HUES64 (cell line): ENCODE results near the gene PEX11B.

Source experiments
- H3K27ac ChIP-seq: 2 replicates; pipeline ENCODE4 v1.7.0; 2013; ENCODE audit warnings: low read depth, low read length, inconsistent platforms
- H3K27me3 ChIP-seq: 2 replicates; pipeline ENCODE4 v1.6.1; 2013; ENCODE audit warnings: mild to moderate bottlenecking, low read length; ENCODE audit not compliant: insufficient read depth
- H3K36me3 ChIP-seq: 2 replicates; pipeline ENCODE4 v1.6.1; 2013; ENCODE audit warnings: mild to moderate bottlenecking, low read length; ENCODE audit not compliant: insufficient read depth
- H3K4me1 ChIP-seq: 2 replicates; pipeline ENCODE4 v1.6.1; 2013; ENCODE audit warnings: mild to moderate bottlenecking, low read length, moderate library complexity; ENCODE audit not compliant: insufficient read depth
- H3K4me3 ChIP-seq: 2 replicates; pipeline ENCODE4 v1.5.1; 2013; ENCODE audit warnings: mild to moderate bottlenecking, low read length, moderate library complexity
- H3K9ac ChIP-seq: 2 replicates; pipeline ENCODE4 v1.6.1; 2013; ENCODE audit warnings: mild to moderate bottlenecking, low read depth, low read length
- H3K9me3 ChIP-seq: 2 replicates; pipeline ENCODE4 v1.6.1; 2013; ENCODE audit warnings: low read depth, low read length; ENCODE audit not compliant: insufficient read depth
- WGBS: fragments of 150-250, 120-280 bp; methylation state at CpG from one replicate; pipeline ENCODE4 v1.1.7; 2013; ENCODE audit warnings: missing lambda C conversion rate; 5-methylcytosine and 5-hydroxymethylcytosine counted together

The PEX11B gene

DNA sequence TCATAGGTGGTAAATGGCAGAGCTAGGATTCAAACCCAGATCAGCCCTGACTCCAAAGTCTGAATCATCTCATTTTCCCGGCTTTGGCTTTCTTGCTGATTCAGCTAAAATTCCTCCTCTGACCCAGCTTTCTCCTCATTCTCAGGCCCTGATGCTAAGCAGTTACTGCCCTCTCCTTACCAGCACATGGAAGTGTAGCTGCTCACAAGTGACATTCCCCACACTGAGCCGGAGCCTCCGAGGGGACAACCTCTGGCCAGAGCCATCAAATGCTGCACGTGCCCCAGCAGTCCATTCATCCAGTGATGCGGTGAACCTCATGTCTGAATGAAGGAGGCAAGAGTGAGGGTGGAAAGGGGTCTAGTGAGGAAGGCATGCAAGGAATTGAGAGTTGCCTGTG, 19.8 kb downstream of the PEX11B start:
- 90% methylated on average over 5 of the region's 5 CpGs for WGBS

GRCh38 chr1:145897969-145898368, 20.5 kb downstream of the PEX11B start:
- Histone ChIP-seq H3K4me3 (no peak overlapping the region), H3K4me1 (no peaks in the 10 kb centered on the region), H3K36me3 (no peaks in the 10 kb centered on the region), H3K27me3 (no peaks in the 10 kb centered on the region), H3K9ac (no peak overlapping the region), H3K27ac (no peak overlapping the region), H3K9me3 (no peaks in the 10 kb centered on the region)
- WGBS, result 94% methylated on average over 1 of the region's 1 CpG

More for the DNA sequence above, 19.8 kb downstream of the PEX11B start:
- Histone ChIP-seq H3K27ac (no peak overlapping the region), H3K27me3 (no peaks in the 10 kb centered on the region), H3K36me3 (no peaks in the 10 kb centered on the region), H3K9me3 (no peaks in the 10 kb centered on the region), H3K4me1 (no peaks in the 10 kb centered on the region), H3K4me3 (no peak overlapping the region), H3K9ac (no peak overlapping the region)

DNA sequence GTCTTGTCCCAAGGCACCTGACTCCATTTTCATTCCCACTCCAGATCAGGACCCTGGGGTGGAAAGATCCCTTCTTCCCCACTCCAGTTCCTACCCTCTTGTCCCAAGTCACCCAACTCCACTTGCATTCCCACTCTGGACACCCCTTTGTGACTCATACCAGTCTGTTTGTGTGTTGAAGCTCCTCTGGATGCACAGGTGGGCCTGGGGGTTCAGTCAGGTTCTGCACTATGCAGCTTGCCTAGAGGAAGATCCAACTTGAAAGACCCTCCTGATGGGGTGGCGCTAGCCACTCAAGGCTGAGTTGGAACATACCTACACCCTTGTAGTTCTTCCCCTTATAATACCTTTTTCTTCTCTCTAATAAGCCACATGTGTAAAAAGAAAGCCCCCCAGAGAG, 23.0 kb downstream of the PEX11B start:
- Histone ChIP-seq H3K9ac (no peak overlapping the region), H3K36me3 (no peaks in the 10 kb centered on the region), H3K4me1 (peaks cover 14% of the 10 kb centered on the region), H3K27ac (no peak overlapping the region), H3K27me3 (no peaks in the 10 kb centered on the region), H3K9me3 (no peaks in the 10 kb centered on the region), H3K4me3 (no peak overlapping the region)
- WGBS, result 80% methylated on average over 1 of the region's 1 CpG

DNA sequence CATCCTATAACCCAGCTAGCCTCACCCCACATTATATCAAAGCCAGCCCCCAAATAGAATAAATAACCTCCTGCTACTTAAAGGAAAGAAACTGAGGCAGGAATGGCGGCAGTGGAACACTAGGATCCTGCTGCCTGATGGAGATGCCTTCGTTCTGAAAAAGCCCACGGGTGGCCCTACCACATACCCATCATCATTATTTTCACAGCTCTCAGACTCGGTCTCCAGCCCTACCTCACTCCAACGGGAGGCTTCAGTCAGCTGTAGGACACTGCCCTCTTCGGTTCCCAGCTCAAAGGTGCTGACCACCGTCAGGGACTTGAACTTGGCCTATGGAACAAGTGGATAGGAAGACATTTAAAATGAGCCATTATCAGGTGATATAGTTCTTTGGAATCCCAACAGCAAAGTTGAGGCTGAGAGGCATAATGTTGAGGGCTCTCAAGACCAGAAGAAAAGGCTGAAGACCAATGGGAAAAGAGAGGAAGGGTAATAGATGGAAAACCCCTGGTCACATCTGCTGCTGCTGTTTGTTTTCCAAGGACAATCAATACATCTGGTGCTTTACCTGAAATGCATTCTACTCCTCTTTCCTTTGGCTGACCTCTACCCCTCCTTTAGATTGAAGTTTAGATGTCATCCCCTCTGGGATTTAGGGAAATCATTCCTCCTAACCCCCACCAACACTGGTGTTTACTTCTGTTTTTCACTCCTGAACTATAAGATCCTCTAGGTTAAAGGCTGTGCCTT, 25.0 kb downstream of the PEX11B start:
- 90% methylated on average over 7 of the region's 7 CpGs for WGBS
- H3K9ac ChIP-seq, result no peak overlapping the region

GRCh38 chr1:145892486-145893087, 25.9 kb downstream of the PEX11B start:
- Histone ChIP-seq H3K4me3 (peak overlapping the region; percentile 42), H3K27me3 (no peaks in the 10 kb centered on the region), H3K27ac (peak overlapping the region; percentile 36; the same call in 1 of the 2 replicates), H3K36me3 (no peaks in the 10 kb centered on the region), H3K9ac (peak overlapping the region; percentile 38), H3K4me1 (peaks cover 16% of the 10 kb centered on the region), H3K9me3 (no peaks in the 10 kb centered on the region)
- WGBS, result 79% methylated on average over 3 of the region's 3 CpGs

More for the DNA sequence above, 25.0 kb downstream of the PEX11B start:
- H3K36me3 ChIP-seq, result no peaks in the 10 kb centered on the region
- no peaks in the 10 kb centered on the region for H3K27me3 ChIP-seq
- H3K4me3 ChIP-seq, result no peak overlapping the region
- H3K4me1 ChIP-seq, result peaks cover 14% of the 10 kb centered on the region
- no peaks in the 10 kb centered on the region for H3K9me3 ChIP-seq
- H3K27ac ChIP-seq, result no peak overlapping the region

DNA sequence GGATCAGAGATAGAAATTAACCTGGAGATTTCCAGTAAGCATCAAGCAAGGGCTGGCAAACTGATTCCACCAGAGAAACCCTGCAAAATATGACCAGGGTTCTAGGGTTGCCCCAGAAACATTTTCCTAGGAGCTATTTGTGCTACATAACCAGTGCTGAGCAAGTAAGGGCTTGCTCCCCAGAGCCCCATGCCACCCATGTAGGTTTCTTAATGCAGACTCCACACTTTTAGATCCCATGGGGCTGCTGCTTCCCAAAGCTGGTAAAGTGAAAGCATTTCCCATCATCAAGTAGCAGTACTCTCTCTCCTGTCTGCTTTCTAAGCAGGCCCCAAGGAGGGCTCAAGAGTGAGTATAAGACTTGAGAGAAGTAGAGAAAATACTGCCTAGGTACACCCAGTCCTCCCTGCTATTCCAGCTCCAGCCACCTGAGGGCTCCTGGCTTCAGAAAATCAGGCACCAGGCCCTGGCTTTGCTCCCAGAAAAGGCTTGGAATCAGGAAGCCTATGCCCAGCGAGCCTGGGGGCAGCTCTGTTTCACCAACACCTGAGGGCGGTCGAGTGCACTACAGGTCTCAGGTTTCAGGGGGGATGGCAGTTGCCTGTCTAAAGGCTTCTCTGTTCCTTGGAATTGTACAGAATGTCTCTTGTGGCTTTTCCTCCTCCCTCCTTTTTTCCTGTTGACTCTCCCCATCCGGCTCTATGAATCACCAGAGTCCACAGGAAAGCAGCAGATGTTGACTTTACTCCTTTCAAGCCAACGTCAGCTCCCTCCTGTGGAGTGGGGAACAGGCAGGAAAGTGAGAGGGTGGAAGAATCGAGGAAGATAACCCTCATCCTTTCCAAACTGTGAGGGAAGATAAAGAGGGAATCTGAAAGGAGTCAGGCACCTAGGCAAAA, 26.7 kb downstream of the PEX11B start:
- H3K4me3 ChIP-seq, result peak overlapping the region; percentile 42
- H3K27me3 ChIP-seq, result no peaks in the 10 kb centered on the region
- 0% methylated on average over 4 of the region's 6 CpGs for WGBS
- H3K9ac ChIP-seq, result peak overlapping the region; percentile 38
- peak overlapping the region; percentile 36; the same call in 1 of the 2 replicates for H3K27ac ChIP-seq
- H3K9me3 ChIP-seq, result no peaks in the 10 kb centered on the region
- H3K4me1 ChIP-seq, result peaks cover 17% of the 10 kb centered on the region
- H3K36me3 ChIP-seq, result no peaks in the 10 kb centered on the region

DNA sequence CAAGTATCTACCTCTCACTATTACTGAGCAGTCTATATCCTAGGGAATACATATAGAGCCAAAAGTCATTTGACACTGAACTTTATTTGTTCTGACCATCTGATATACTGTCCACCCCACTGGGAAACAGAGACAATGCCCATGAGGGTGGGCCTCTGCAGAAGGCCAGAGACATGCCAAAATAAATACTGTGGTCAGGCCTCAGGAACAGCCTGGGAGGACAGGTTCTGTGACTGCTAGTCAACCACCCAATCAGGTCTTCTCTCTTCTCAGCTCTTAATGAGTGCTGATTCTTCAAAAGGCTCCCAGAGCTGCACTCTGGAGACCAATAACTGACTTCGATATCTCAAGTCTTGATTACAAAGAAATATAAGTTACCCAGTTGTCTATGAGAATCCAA, 27.4 kb downstream of the PEX11B start:
- H3K4me3 ChIP-seq, result no peak overlapping the region
- no peaks in the 10 kb centered on the region for H3K36me3 ChIP-seq
- H3K27me3 ChIP-seq, result no peaks in the 10 kb centered on the region
- no peaks in the 10 kb centered on the region for H3K9me3 ChIP-seq
- no peak overlapping the region for H3K27ac ChIP-seq
- WGBS, result 94% methylated on average over 1 of the region's 1 CpG
- no peak overlapping the region for H3K9ac ChIP-seq
- peaks cover 17% of the 10 kb centered on the region for H3K4me1 ChIP-seq

- 89% methylated on average over 3 of the region's 3 CpGs for WGBS
- H3K27me3 ChIP-seq, result peaks cover 9% of the 10 kb centered on the region
- no peak overlapping the region for H3K27ac ChIP-seq
- no peak overlapping the region for H3K4me3 ChIP-seq
- H3K36me3 ChIP-seq, result no peaks in the 10 kb centered on the region
- H3K9ac ChIP-seq, result no peak overlapping the region
- peaks cover 17% of the 10 kb centered on the region for H3K4me1 ChIP-seq
- H3K9me3 ChIP-seq, result no peaks in the 10 kb centered on the region
Observed at GRCh38 chr1:145889722-145890121, 28.8 kb downstream of the PEX11B start.

- no peak overlapping the region for H3K27ac ChIP-seq
- WGBS, result 73% methylated on average over 4 of the region's 5 CpGs
Observed at GRCh38 chr1:145887631-145888030, 30.9 kb downstream of the PEX11B start.

DNA sequence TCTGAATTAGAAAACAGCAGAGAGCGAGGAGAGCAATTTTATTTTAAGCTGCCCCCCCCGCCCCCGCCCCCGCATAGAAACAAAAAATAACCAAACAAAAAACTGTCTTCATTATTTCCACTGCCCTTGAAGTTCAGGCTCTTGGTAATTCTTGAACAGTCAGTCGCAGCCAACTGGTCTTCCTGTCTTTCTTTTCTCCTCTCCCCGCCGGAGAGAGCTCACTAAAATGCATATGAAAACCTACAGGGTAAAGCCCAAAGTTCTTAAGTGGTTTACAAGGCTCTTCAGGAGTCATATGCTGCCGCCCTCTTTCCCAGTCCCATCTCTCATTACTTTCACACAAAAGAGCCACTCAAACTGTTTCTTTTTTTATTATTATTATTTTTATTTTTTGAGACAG, 31.7 kb downstream of the PEX11B start:
- peaks cover 29% of the 10 kb centered on the region for H3K27me3 ChIP-seq
- peaks cover 10% of the 10 kb centered on the region for H3K4me1 ChIP-seq
- no peak overlapping the region; the same call in 1 of the 2 replicates for H3K4me3 ChIP-seq
- no peaks in the 10 kb centered on the region for H3K9me3 ChIP-seq
- H3K9ac ChIP-seq, result no peak overlapping the region
- no peak overlapping the region for H3K27ac ChIP-seq
- 21% methylated on average over 8 of the region's 8 CpGs for WGBS
- no peaks in the 10 kb centered on the region for H3K36me3 ChIP-seq

More at GRCh38 chr1:145887631-145888030, 30.9 kb downstream of the PEX11B start:
- Histone ChIP-seq H3K27me3 (peaks cover 28% of the 10 kb centered on the region), H3K4me1 (peaks cover 16% of the 10 kb centered on the region), H3K4me3 (no peak overlapping the region), H3K9ac (no peak overlapping the region), H3K36me3 (no peaks in the 10 kb centered on the region), H3K9me3 (no peaks in the 10 kb centered on the region)

DNA sequence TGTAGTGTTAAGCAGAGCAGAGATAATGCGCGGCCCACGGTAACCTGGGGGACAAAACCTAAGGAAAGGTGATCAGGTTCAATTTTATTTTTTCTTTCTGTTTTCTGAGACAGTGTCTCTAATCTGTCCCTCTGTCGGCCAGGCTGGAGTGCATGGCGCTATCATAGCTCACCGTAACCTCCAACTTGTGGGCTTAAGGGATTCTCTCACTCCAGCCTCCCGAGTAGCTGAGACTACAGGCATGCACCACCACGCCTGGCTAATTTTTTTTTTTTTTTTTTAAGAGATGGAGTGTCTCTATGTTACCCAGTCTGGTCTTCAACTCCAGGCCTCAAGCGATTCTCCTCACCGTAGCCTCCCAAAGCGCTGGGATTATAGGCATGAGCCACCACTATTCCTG, 32.1 kb downstream of the PEX11B start:
- Histone ChIP-seq H3K4me1 (peaks cover 7% of the 10 kb centered on the region), H3K4me3 (peak overlapping the region; percentile 91), H3K9ac (no peak overlapping the region), H3K9me3 (no peaks in the 10 kb centered on the region), H3K36me3 (no peaks in the 10 kb centered on the region), H3K27ac (no peak overlapping the region), H3K27me3 (peaks cover 29% of the 10 kb centered on the region)
- WGBS, result 57% methylated on average over 9 of the region's 11 CpGs
